Hepatocyte (in vitro differentiated cells): ENCODE measurements around the gene ALDH7A1.

ENCODE experiments used
- EZH2 ChIP-seq: fragments of 200-600 bp; sonication (generic); IDR thresholded peaks from 2 replicates; pipeline ENCODE4 v1.6.1; 2016; ENCODE audit warnings: antibody characterized with exemption, mild to moderate bottlenecking, borderline replicate concordance
- TF ChIP-seq, protein P1 (sequence below): fragments of 200-600 bp; sonication (generic); IDR thresholded peaks from 2 replicates; pipeline ENCODE4 v1.5.1; 2016; ENCODE audit warnings: antibody characterized with exemption, mild to moderate bottlenecking; ENCODE audit not compliant: poor library complexity

GRCh38 chr5:126506079-126506478 lies 88.9 kb downstream of the ALDH7A1 start:
- TF ChIP-seq EZH2: no peak
- TF ChIP-seq, protein P1, sequence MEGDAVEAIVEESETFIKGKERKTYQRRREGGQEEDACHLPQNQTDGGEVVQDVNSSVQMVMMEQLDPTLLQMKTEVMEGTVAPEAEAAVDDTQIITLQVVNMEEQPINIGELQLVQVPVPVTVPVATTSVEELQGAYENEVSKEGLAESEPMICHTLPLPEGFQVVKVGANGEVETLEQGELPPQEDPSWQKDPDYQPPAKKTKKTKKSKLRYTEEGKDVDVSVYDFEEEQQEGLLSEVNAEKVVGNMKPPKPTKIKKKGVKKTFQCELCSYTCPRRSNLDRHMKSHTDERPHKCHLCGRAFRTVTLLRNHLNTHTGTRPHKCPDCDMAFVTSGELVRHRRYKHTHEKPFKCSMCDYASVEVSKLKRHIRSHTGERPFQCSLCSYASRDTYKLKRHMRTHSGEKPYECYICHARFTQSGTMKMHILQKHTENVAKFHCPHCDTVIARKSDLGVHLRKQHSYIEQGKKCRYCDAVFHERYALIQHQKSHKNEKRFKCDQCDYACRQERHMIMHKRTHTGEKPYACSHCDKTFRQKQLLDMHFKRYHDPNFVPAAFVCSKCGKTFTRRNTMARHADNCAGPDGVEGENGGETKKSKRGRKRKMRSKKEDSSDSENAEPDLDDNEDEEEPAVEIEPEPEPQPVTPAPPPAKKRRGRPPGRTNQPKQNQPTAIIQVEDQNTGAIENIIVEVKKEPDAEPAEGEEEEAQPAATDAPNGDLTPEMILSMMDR: no peak
